ENCODE data around the gene ANKRD12. TPM values are rescaled to one million over a fixed set of nuclear protein-coding genes. Genes with fewer than 3 reads are reported as not detected.

Gene ANKRD12
- total and polyA plus RNA-seq, 9 donors: 8.8 to 115 (median 72.9) TPM

- no peaks in the 10 kb centered on the region for H3K36me3 ChIP-seq
- no peaks in the 10 kb centered on the region for H3K9me3 ChIP-seq
- intact Hi-C loops (cut with DNase I): no loop called here
- H3K4me1 ChIP-seq (ENCODE audit: insufficient read depth): peaks cover 12% of the 10 kb centered on the region
- 76 to 80% (median 79%) methylated on average over 7 of the region's 7 CpGs for WGBS, 3 donors
- no peak for DNase-seq
- TF ChIP-seq CTCF (IDR thresholded peaks at IDR 0.05) (no peak), POLR2A (IDR thresholded peaks at IDR 0.05) (no peak), EP300 (IDR thresholded peaks at IDR 0.05) (no peak)
- no peak overlapping the region for H3K4me3 ChIP-seq
- H3K27ac ChIP-seq: no peak overlapping the region
- H3K27me3 ChIP-seq: no peaks in the 10 kb centered on the region
Observed at GRCh38 chr18:9113468-9114149, 23.0 kb upstream of the ANKRD12 start.

GRCh38 chr18:9115984-9116383, 20.6 kb upstream of the ANKRD12 start:
- no peaks in the 10 kb centered on the region for H3K27me3 ChIP-seq
- H3K27ac ChIP-seq: no peak overlapping the region
- peaks cover 9% of the 10 kb centered on the region for H3K4me1 ChIP-seq (ENCODE audit: insufficient read depth)
- DNase-seq: no peak
- intact Hi-C loops (cut with DNase I): no loop called here
- no peak overlapping the region for H3K4me3 ChIP-seq
- no peaks in the 10 kb centered on the region for H3K9me3 ChIP-seq
- TF ChIP-seq CTCF (IDR thresholded peaks at IDR 0.05): no peak
- TF ChIP-seq POLR2A (IDR thresholded peaks at IDR 0.05): no peak
- no peak for TF ChIP-seq EP300 (IDR thresholded peaks at IDR 0.05)
- no peaks in the 10 kb centered on the region for H3K36me3 ChIP-seq

- no peaks in the 10 kb centered on the region for H3K36me3 ChIP-seq
- peak overlapping the region in 1 of 2 donors; percentile 15 for H3K27ac ChIP-seq
- no peaks in the 10 kb centered on the region for H3K27me3 ChIP-seq
- DNase-seq: no peak
- WGBS, 3 donors: 30 to 37% (median 37%) methylated on average over 5 of the region's 5 CpGs
- no peak overlapping the region for H3K4me3 ChIP-seq
- intact Hi-C loops (cut with DNase I): no loop called here
- no peaks in the 10 kb centered on the region for H3K9me3 ChIP-seq
- peaks cover 9% of the 10 kb centered on the region for H3K4me1 ChIP-seq (ENCODE audit: insufficient read depth)
- TF ChIP-seq CTCF (IDR thresholded peaks at IDR 0.05) (no peak), POLR2A (IDR thresholded peaks at IDR 0.05) (no peak), EP300 (IDR thresholded peaks at IDR 0.05) (no peak)
Observed at GRCh38 chr18:9117980-9118841, 18.4 kb upstream of the ANKRD12 start.

- 19 to 35% (median 26%) methylated on average over 1 of the region's 1 CpG for WGBS, 3 donors
- peaks cover 5% of the 10 kb centered on the region for H3K4me1 ChIP-seq (ENCODE audit: insufficient read depth)
- no peak overlapping the region for H3K4me3 ChIP-seq
- no peak overlapping the region for H3K27ac ChIP-seq
- H3K36me3 ChIP-seq: no peaks in the 10 kb centered on the region
- DNase-seq: no peak
- no peaks in the 10 kb centered on the region for H3K27me3 ChIP-seq
- intact Hi-C loops (cut with DNase I): no loop called here
- TF ChIP-seq EP300 (IDR thresholded peaks at IDR 0.05) (no peak), CTCF (IDR thresholded peaks at IDR 0.05) (no peak), POLR2A (IDR thresholded peaks at IDR 0.05) (no peak)
- no peaks in the 10 kb centered on the region for H3K9me3 ChIP-seq
Observed at GRCh38 chr18:9120796-9121195, 15.8 kb upstream of the ANKRD12 start.
